Uterus (tissue), 4 donors: ENCODE measurements around the gene RBM4B. TPM values are rescaled to one million over a fixed set of nuclear protein-coding genes. Genes with fewer than 3 reads are reported as not detected.

Experiments
- DNase-seq, 2 donors: peaks; one replicate each; pipeline ENCODE4 v3.0.0-alpha.2; 2019 to 2020
- H3K27ac ChIP-seq, 2 donors: fragments of 200-600 bp; sonication (generic); 1 replicate in 1 of 2; 2 replicates in 1 of 2; pipeline ENCODE4 v1.5.1; 2016 to 2018
- H3K27me3 ChIP-seq, 2 donors: fragments of 200-600 bp; sonication (generic); one replicate each; pipeline ENCODE4 v1.5.1; 2018 to 2019; ENCODE audit warnings: control low read depth in 1 of 2
- H3K36me3 ChIP-seq, 2 donors: fragments of 200-600 bp; sonication (generic); one replicate each; pipeline ENCODE4 v1.5.1; 2019; ENCODE audit warnings: control low read depth in 1 of 2
- H3K4me1 ChIP-seq, 2 donors: fragments of 200-600 bp; sonication (generic); one replicate each; pipeline ENCODE4 v1.5.1; 2018 to 2019; ENCODE audit warnings: control low read depth in 1 of 2
- H3K4me3 ChIP-seq, 2 donors: fragments of 200-600 bp; sonication (generic); 1 replicate in 1 of 2; 2 replicates in 1 of 2; pipeline ENCODE4 v1.5.1; 2018 to 2019; ENCODE audit warnings: mild to moderate bottlenecking in 1 of 2
- H3K9me3 ChIP-seq, 2 donors: fragments of 200-600 bp; sonication (generic); one replicate each; pipeline ENCODE4 v1.5.1; 2019; ENCODE audit warnings: control low read depth in 1 of 2
- POLR2A ChIP-seq, 2 donors: fragments of 450-650 bp; IDR thresholded peaks; one replicate each; pipeline ENCODE4 v1.6.1; 2016; ENCODE audit warnings: antibody characterized with exemption in 2 of 2, mild to moderate bottlenecking in 1 of 2, moderate library complexity in 1 of 2
- intact Hi-C: fragments of 100-400 bp; cut with DNase I; formaldehyde crosslinking; loops from one replicate; pipeline ENCODE4 v1.15.1; 2023; ENCODE audit warnings: low total_unique reads
- total RNA-seq, 4 donors: library from RNA; depleted of rRNA in 3 of 4; stranded (reverse); fragments of >200 nt in 3 of 4; gene quantifications; one replicate each; pipeline versions ENCODE4 v1.1.0 to v1.2.4, GENCODE V29; 2014 to 2023
- TF ChIP-seq, protein P1 (sequence below), 4 experiments: fragments of 200-600 bp in 2 of 4; fragments of 450-650 bp in 2 of 4; sonication (generic) in 2 of 4; IDR thresholded peaks; one replicate each; pipeline ENCODE4 v1.5.1; 2016 to 2019; ENCODE audit warnings: antibody characterized with exemption in 4 of 4, mild to moderate bottlenecking in 2 of 4, moderate library complexity in 1 of 4
- donor health status: DM: yes; HTN: yes; CAD: no.

Gene RBM4B
- total RNA-seq, 4 donors from 2014 or later = 5.0 to 60.3 (median 20.1) TPM

DNA sequence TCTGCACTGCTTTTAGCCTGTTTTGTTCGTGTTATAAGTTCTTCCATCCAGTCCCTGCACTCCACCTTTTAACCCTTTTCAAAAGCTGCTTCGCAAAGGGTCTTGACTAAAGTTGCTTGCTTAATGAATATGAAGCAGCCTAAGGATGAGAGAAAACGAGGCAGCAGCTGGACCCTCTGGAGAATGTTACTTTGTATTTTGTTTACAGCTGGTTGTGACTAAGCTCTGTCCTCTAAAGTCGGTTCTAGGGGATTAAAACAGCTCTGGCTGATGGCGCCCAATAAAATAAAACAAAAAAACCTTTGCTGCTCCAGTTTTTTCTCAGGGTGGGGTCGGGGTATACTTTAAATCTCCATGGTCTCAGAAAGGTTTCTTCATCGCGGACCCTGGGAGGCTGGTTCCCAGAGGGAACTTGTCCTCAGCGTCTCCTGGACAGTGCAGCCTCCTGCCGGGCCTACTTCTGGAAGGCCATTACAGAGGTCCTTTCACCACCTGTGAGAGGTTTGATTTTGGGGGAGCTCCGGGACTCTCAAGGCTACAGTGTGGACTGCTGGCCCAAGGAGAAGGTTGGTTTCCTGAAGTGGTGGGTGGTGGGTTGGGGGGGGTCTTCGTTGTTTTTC, 40.0 kb downstream of the RBM4B start:
- H3K4me1 ChIP-seq = peaks cover 23 to 35% of the 10 kb centered on the region in 2 donors
- no peaks in the 10 kb centered on the region for H3K27me3 ChIP-seq
- H3K4me3 ChIP-seq = peak overlapping the region; percentile 39 to 81
- no peak for TF ChIP-seq POLR2A (IDR thresholded peaks at IDR 0.05)
- TF ChIP-seq, protein P1, sequence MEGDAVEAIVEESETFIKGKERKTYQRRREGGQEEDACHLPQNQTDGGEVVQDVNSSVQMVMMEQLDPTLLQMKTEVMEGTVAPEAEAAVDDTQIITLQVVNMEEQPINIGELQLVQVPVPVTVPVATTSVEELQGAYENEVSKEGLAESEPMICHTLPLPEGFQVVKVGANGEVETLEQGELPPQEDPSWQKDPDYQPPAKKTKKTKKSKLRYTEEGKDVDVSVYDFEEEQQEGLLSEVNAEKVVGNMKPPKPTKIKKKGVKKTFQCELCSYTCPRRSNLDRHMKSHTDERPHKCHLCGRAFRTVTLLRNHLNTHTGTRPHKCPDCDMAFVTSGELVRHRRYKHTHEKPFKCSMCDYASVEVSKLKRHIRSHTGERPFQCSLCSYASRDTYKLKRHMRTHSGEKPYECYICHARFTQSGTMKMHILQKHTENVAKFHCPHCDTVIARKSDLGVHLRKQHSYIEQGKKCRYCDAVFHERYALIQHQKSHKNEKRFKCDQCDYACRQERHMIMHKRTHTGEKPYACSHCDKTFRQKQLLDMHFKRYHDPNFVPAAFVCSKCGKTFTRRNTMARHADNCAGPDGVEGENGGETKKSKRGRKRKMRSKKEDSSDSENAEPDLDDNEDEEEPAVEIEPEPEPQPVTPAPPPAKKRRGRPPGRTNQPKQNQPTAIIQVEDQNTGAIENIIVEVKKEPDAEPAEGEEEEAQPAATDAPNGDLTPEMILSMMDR (IDR thresholded peaks at IDR 0.05) = no peak
- intact Hi-C loops = no loop called here
- H3K36me3 ChIP-seq = no peaks in the 10 kb centered on the region
- peak overlapping the region; percentile 75 to 77 for H3K27ac ChIP-seq
- DNase-seq = no peak
- no peaks in the 10 kb centered on the region for H3K9me3 ChIP-seq

DNA sequence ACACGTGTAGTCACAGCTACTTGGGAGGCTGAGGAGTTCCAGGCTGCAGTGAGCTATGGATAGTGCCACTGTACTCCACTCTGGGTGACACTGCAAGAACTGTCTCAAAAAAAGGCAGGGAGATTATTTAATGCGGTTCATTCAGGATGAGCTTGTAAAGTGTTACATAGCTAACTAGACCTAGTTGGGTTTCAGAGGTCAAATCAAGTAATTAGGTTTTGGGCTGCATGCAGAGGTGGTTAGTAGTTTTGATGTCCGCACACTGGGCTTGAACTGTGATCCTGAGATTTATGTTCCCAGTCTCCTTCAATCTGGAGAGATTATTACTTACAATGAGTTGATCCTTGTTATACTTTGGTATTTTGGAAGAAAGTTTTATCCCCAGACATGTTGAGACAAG, 41.3 kb downstream of the RBM4B start:
- intact Hi-C loops = no loop called here
- Histone ChIP-seq H3K27me3 (no peaks in the 10 kb centered on the region), H3K27ac (no peak overlapping the region), H3K9me3 (no peaks in the 10 kb centered on the region), H3K4me3 (no peak overlapping the region), H3K36me3 (no peaks in the 10 kb centered on the region), H3K4me1 (peaks cover 17 to 22% of the 10 kb centered on the region in 2 donors)
- TF ChIP-seq POLR2A (IDR thresholded peaks at IDR 0.05) = no peak
- TF ChIP-seq, protein P1 (IDR thresholded peaks at IDR 0.05) = no peak
- no peak for DNase-seq

DNA sequence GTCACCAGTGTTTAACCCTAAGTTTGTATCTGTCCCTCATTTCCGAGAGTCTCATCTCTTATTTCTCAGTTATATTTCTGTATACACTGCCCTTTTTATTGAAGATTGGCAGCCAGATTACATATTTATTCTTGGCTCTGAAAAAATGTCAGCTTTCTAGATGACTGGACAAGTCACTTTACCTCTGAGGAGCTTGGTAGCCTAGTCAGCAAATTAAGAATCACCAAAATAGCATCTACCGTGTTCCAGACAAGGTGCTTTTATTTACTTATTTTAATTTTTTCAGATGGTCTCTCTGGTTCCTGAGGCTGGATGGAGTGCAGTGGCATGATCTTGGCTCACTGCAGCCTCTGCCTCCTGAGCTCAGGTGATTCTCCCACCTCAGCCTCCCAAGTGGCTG, 44.7 kb downstream of the RBM4B start:
- no peak for DNase-seq
- H3K4me1 ChIP-seq = peaks cover 0 to 8% of the 10 kb centered on the region in 2 donors

DNA sequence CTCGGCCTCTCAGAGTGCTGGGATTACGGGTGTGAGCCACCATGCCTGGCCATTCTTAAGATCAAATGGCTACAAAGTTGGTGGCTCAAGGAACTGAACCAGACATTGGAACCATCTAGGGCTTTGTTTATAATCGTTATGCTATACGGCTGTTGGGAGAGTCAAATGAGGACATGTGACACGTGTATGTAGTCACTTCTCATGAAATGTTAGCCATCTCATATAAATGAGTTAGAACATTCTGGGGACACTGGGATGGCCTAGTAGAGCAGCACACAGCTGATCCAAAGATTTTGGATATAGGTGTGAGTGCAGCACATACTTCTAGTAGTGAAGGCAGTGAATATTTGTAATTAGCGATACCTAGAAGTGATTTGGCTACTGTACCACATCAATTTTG, 45.8 kb downstream of the RBM4B start:
- no peak for DNase-seq
- no peaks in the 10 kb centered on the region for H3K4me1 ChIP-seq
- TF ChIP-seq POLR2A (IDR thresholded peaks at IDR 0.05) = no peak
- TF ChIP-seq, protein P1 (IDR thresholded peaks at IDR 0.05) = no peak

More for the DNA sequence above, 44.7 kb downstream of the RBM4B start:
- Histone ChIP-seq H3K4me3 (no peak overlapping the region), H3K27me3 (no peaks in the 10 kb centered on the region), H3K27ac (no peak overlapping the region), H3K36me3 (no peaks in the 10 kb centered on the region), H3K9me3 (no peaks in the 10 kb centered on the region)
- TF ChIP-seq, protein P1 (IDR thresholded peaks at IDR 0.05) = no peak
- TF ChIP-seq POLR2A (IDR thresholded peaks at IDR 0.05) = no peak
- intact Hi-C loops = no loop called here

DNA sequence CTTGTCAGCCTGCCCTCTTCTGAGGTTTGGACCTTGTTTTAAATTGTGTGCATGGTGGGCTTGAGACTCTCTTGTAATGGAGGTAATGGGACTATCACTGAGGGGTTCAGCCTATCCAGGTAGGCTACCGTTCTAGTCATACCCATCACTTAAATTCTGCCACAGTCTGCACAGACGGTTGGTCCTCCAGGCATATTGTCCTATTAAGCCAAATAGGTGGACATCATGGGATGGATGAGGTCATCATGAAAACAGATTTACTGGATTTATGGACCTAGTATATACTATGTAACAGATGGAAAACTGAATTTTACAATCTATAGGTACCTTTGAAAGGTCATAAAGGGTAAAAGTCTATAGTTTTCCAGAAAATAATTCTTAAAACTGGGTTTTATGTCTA, 48.3 kb downstream of the RBM4B start:
- Histone ChIP-seq H3K4me3 (no peak overlapping the region), H3K27me3 (no peaks in the 10 kb centered on the region), H3K4me1 (no peaks in the 10 kb centered on the region), H3K9me3 (no peaks in the 10 kb centered on the region), H3K27ac (no peak overlapping the region), H3K36me3 (no peaks in the 10 kb centered on the region)
- DNase-seq = no peak
- intact Hi-C loops = no loop called here
- TF ChIP-seq, protein P1 (IDR thresholded peaks at IDR 0.05) = no peak
- no peak for TF ChIP-seq POLR2A (IDR thresholded peaks at IDR 0.05)

More for the DNA sequence above, 45.8 kb downstream of the RBM4B start:
- H3K36me3 ChIP-seq = no peaks in the 10 kb centered on the region
- intact Hi-C loops = no loop called here
- no peaks in the 10 kb centered on the region for H3K9me3 ChIP-seq
- no peak overlapping the region for H3K27ac ChIP-seq
- H3K4me3 ChIP-seq = no peak overlapping the region
- H3K27me3 ChIP-seq = no peaks in the 10 kb centered on the region
